NOMO-1 (cell line): ENCODE data around the gene CEACAM21.

Experiments used
- DNase-seq, 2 experiments: peaks; one replicate each; lab custom pipeline; 2025; ENCODE audit not compliant: unreplicated experiment in 2 of 2; lab: John Stamatoyannopoulos, UW

Gene CEACAM21

GRCh38 chr19:41616792-41617621 is 41.0 kb downstream of the CEACAM21 start:
- peak in 1 of 2 experiments; percentile 36 for DNase-seq

GRCh38 chr19:41617941-41618730 is 42.2 kb downstream of the CEACAM21 start:
- no peak for DNase-seq

- DNase-seq: peak in 1 of 2 experiments; percentile 27
Measured at GRCh38 chr19:41619018-41619556, 43.1 kb downstream of the CEACAM21 start.

GRCh38 chr19:41620171-41620570 is 44.2 kb downstream of the CEACAM21 start:
- no peak for DNase-seq

- DNase-seq: no peak
Measured at GRCh38 chr19:41621226-41621625, 45.3 kb downstream of the CEACAM21 start.

GRCh38 chr19:41621654-41622053 is 45.7 kb downstream of the CEACAM21 start:
- peak; percentile 58 to 76 for DNase-seq

- no peak for DNase-seq
Measured at GRCh38 chr19:41623360-41623759, 47.4 kb downstream of the CEACAM21 start.

- DNase-seq: no peak
Measured at GRCh38 chr19:41624515-41624914, 48.5 kb downstream of the CEACAM21 start.

- no peak for DNase-seq
Measured at GRCh38 chr19:41624937-41625336, 49.0 kb downstream of the CEACAM21 start.

- DNase-seq: no peak
Measured at GRCh38 chr19:41626278-41626677, 50.3 kb downstream of the CEACAM21 start.

GRCh38 chr19:41626877-41627276 is 50.9 kb downstream of the CEACAM21 start, which contains the start of gene CEACAM4:
TSS of gene CEACAM4 (minus strand) at chr19:41627074. CDS start at chr19:41626963, 111 bp downstream.
- DNase-seq: peak; percentile 90 to 93

GRCh38 chr19:41627966-41628675 is 52.2 kb downstream of the CEACAM21 start:
- no peak for DNase-seq
